A673 (cell line): ENCODE results near the gene SLC29A3. TPM values are rescaled to one million over a fixed set of nuclear protein-coding genes. Genes with fewer than 3 reads are reported as not detected.

ENCODE experiments used
- BruUV-seq: library from RNA; stranded (reverse); fragments of 400-500 nt; replicated peaks from 2 replicates; lab custom pipeline; 2021; lab: Mats Ljungman, UMichigan
- CTCF ChIA-PET: fragments of 300-600 bp; sonication (Branson Sonifier 250); formaldehyde crosslinking; loops from one replicate; lab custom pipeline; 2022; ENCODE audit warnings: antibody characterized with exemption; lab: Charles Lee
- POLR2A ChIA-PET: fragments of 300-600 bp; sonication (Branson Sonifier 250); formaldehyde crosslinking; loops from one replicate; lab custom pipeline; 2022; ENCODE audit warnings: antibody characterized with exemption; ENCODE audit not compliant: low non-redundant PET; lab: Charles Lee
- DNase-seq: peaks from one replicate; pipeline ENCODE4 v3.0.0-alpha.2; 2015; ENCODE audit warnings: low spot score
- H3K27ac ChIP-seq: fragments of 200-600 bp; sonication (generic); 2 replicates; pipeline ENCODE4 v1.5.1; 2016; ENCODE audit warnings: mixed run types, low read depth, mild to moderate bottlenecking, mixed read lengths, antibody characterized with exemption, low read length; ENCODE audit not compliant: poor library complexity, severe bottlenecking
- H3K27me3 ChIP-seq: fragments of 200-600 bp; sonication (generic); replicated peaks from 2 replicates; pipeline ENCODE4 v1.6.1; 2017; ENCODE audit warnings: mixed run types, low read depth, mild to moderate bottlenecking, mixed read lengths, antibody characterized with exemption, low read length; ENCODE audit not compliant: insufficient read depth, poor library complexity
- H3K36me3 ChIP-seq: fragments of 200-600 bp; sonication (generic); 2 replicates; pipeline ENCODE4 v1.6.1; 2016; ENCODE audit warnings: mixed run types, mild to moderate bottlenecking, mixed read lengths, antibody characterized with exemption, low read length; ENCODE audit not compliant: insufficient read depth, poor library complexity, severe bottlenecking
- H3K4me1 ChIP-seq: fragments of 200-600 bp; sonication (generic); 2 replicates; pipeline ENCODE4 v1.6.1; 2017; ENCODE audit warnings: mixed run types, mild to moderate bottlenecking, mixed read lengths, antibody characterized with exemption, low read length; ENCODE audit not compliant: insufficient read depth, poor library complexity, severe bottlenecking
- H3K4me3 ChIP-seq: fragments of 200-600 bp; sonication (generic); 2 replicates; pipeline ENCODE4 v1.5.1; 2016; ENCODE audit warnings: low read depth, mixed run types, mild to moderate bottlenecking, mixed read lengths, low read length; ENCODE audit not compliant: poor library complexity, severe bottlenecking
- H3K9me3 ChIP-seq: fragments of 200-600 bp; sonication (generic); 2 replicates; pipeline ENCODE4 v1.6.1; 2016; ENCODE audit warnings: mixed run types, low read depth, mild to moderate bottlenecking, mixed read lengths, antibody characterized with exemption, low read length; ENCODE audit not compliant: poor library complexity, severe bottlenecking
- EZH2 ChIP-seq: fragments of 200-600 bp; sonication (generic); IDR thresholded peaks from 2 replicates; pipeline ENCODE4 v1.6.1; 2017; ENCODE audit warnings: borderline replicate concordance, low read depth, mild to moderate bottlenecking, mixed read lengths, antibody characterized with exemption, low read length; ENCODE audit not compliant: poor library complexity, severe bottlenecking
- intact Hi-C: fragments of 100-400 bp; cut with micrococcal nuclease; formaldehyde crosslinking; loops from one replicate; pipeline ENCODE4 v1.10.0; 2022; ENCODE audit not compliant: unreplicated experiment
- total RNA-seq: library from RNA; stranded (reverse); gene quantifications from 2 replicates; pipeline ENCODE4 v1.2.3, GENCODE V29; 2021
- TF ChIP-seq, protein P1 (sequence below): fragments of 300-800, 200-600 bp; sonication (generic); conservative IDR thresholded peaks from 2 replicates; pipeline ENCODE4 v1.5.1; 2017; ENCODE audit warnings: low read depth, mild to moderate bottlenecking, antibody characterized with exemption, low read length, moderate library complexity, mixed read lengths

Gene SLC29A3
- total RNA-seq, 1 experiment from 2014 or later = 6.1 TPM

DNA sequence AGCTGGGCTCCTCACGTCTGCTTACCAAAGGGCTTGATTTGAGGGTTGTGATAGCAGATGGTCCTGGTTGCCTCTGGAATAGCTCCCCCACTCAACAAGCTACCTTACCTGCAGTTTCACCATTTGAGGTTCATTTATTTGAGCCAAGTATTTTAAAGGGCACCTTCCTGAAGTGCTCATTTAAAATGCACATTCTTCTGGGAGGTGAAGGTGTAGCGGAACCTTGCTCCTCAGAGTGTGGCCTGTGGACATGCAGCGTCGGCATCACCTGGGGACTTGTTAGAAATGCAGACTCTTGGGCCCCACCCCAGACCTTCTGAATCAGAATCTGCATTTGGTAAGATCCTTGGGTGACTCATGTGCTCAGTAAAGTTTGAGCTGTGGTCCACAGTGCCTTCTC is 79.9 kb downstream of the SLC29A3 start:
- Histone ChIP-seq H3K27ac (no peak overlapping the region), H3K4me3 (peak overlapping the region; percentile 67), H3K36me3 (no peaks in the 10 kb centered on the region), H3K9me3 (no peaks in the 10 kb centered on the region), H3K4me1 (peaks cover 10% of the 10 kb centered on the region), H3K27me3 (no peaks in the 10 kb centered on the region)
- CTCF ChIA-PET = no interaction called here
- no peak for TF ChIP-seq EZH2
- TF ChIP-seq, protein P1, sequence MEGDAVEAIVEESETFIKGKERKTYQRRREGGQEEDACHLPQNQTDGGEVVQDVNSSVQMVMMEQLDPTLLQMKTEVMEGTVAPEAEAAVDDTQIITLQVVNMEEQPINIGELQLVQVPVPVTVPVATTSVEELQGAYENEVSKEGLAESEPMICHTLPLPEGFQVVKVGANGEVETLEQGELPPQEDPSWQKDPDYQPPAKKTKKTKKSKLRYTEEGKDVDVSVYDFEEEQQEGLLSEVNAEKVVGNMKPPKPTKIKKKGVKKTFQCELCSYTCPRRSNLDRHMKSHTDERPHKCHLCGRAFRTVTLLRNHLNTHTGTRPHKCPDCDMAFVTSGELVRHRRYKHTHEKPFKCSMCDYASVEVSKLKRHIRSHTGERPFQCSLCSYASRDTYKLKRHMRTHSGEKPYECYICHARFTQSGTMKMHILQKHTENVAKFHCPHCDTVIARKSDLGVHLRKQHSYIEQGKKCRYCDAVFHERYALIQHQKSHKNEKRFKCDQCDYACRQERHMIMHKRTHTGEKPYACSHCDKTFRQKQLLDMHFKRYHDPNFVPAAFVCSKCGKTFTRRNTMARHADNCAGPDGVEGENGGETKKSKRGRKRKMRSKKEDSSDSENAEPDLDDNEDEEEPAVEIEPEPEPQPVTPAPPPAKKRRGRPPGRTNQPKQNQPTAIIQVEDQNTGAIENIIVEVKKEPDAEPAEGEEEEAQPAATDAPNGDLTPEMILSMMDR = no peak
- DNase-seq = no peak
- no TSS peak for BruUV-seq
- intact Hi-C loops = loop anchor here (5.0 kb wide), 1 partner anchor 298 kb away; no protein-coding TSS in a partner anchor
- POLR2A ChIA-PET = interaction anchor here (0.6 kb wide), 2 partner anchors 9 to 428 kb away, joined by 4 to 8 read pairs; no protein-coding TSS in a partner anchor

DNA sequence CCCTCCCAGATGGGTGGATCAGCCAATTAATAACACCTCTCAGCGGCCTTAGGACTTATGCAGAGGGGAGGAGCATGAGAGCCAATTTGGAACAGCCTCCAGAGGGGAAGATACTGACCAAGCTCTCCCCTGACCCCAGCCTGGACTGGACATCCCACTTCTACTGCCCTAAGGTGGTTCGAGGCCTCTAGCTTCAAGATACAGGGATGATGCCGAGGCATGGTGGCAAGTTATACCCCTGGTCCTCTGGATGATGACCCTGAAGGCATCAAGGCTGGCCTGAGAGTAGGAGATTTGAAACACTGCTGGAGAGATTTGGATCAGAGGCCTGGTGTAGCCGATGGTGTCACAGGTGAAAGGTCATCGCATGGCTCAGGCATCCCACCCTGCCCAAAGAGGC is 80.9 kb downstream of the SLC29A3 start:
- intact Hi-C loops = loop anchor here (5.0 kb wide), 1 partner anchor 297 kb away; no protein-coding TSS in a partner anchor
- Histone ChIP-seq H3K4me3 (peak overlapping the region; percentile 67), H3K4me1 (peaks cover 15% of the 10 kb centered on the region), H3K27ac (no peak overlapping the region), H3K36me3 (no peaks in the 10 kb centered on the region), H3K9me3 (no peaks in the 10 kb centered on the region), H3K27me3 (no peaks in the 10 kb centered on the region)
- no peak for DNase-seq
- ChIA-PET CTCF (no interaction called here), POLR2A (no interaction called here)
- BruUV-seq = no TSS peak
- no peak for TF ChIP-seq EZH2
- TF ChIP-seq, protein P1 = no peak

DNA sequence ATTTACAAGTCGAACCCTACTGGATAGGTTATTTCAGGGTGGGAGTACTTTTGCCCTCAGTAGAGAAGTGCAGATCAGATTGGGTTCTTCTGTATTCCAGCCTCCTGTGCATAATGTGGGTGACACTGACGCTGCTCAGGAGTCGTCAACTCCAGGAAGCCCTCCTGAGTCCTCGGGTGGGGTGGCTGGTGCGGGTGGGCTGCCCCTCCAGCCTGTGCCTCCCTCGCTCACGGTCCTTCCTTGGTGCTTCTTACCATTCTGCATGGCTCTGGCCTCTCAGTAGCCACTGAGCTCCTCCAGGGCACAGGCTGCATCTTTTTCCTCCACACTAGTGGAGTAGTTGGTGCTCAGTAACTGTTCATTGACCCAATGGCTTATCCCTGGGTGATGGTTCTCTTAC is 82.0 kb downstream of the SLC29A3 start:
- H3K27ac ChIP-seq = no peak overlapping the region
- no peak for DNase-seq
- no peak overlapping the region for H3K4me3 ChIP-seq
- H3K4me1 ChIP-seq = peaks cover 19% of the 10 kb centered on the region
- TF ChIP-seq EZH2 = no peak
- TF ChIP-seq, protein P1 = no peak
- ChIA-PET CTCF (no interaction called here), POLR2A (no interaction called here)
- no peaks in the 10 kb centered on the region for H3K9me3 ChIP-seq
- no peaks in the 10 kb centered on the region for H3K27me3 ChIP-seq
- intact Hi-C loops = no loop called here
- no TSS peak for BruUV-seq
- no peaks in the 10 kb centered on the region for H3K36me3 ChIP-seq
